Rectal smooth muscle tissue (tissue), 1 donor: ENCODE measurements around the gene ANKRD63.

ENCODE experiments used
- H3K27ac ChIP-seq: one replicate; pipeline ENCODE4 v1.7.0; 2013; ENCODE audit warnings: low read depth, low read length, inconsistent platforms
- H3K27me3 ChIP-seq: one replicate; pipeline ENCODE4 v1.7.0; 2013; ENCODE audit warnings: low read length; ENCODE audit not compliant: control insufficient read depth, insufficient read depth
- H3K36me3 ChIP-seq: one replicate; pipeline ENCODE4 v1.7.0; 2013; ENCODE audit warnings: low read length; ENCODE audit not compliant: control insufficient read depth, insufficient read depth
- H3K4me1 ChIP-seq: one replicate; pipeline ENCODE4 v1.7.0; 2013; ENCODE audit warnings: low read length; ENCODE audit not compliant: control insufficient read depth, insufficient read depth
- H3K4me3 ChIP-seq: one replicate; pipeline ENCODE4 v1.7.0; 2013; ENCODE audit warnings: low read length
- H3K9ac ChIP-seq: one replicate; pipeline ENCODE4 v1.7.0; 2013; ENCODE audit warnings: low read length

The ANKRD63 gene

GRCh38 chr15:40323953-40324937 lies 41.4 kb upstream of the ANKRD63 start:
- no peaks in the 10 kb centered on the region for H3K27me3 ChIP-seq
- no peaks in the 10 kb centered on the region for H3K36me3 ChIP-seq
- H3K9ac ChIP-seq: peak overlapping the region; percentile 70
- H3K27ac ChIP-seq: peak overlapping the region; percentile 98
- H3K4me1 ChIP-seq: peaks cover 22% of the 10 kb centered on the region
- H3K4me3 ChIP-seq: peak overlapping the region; percentile 67

GRCh38 chr15:40323239-40323952 lies 40.5 kb upstream of the ANKRD63 start, which contains the start of gene INAFM2:
INAFM2 (plus strand) TSS chr15:40323692; CDS start chr15:40324056, 364 bp downstream.
- H3K4me1 ChIP-seq: peaks cover 19% of the 10 kb centered on the region
- no peaks in the 10 kb centered on the region for H3K27me3 ChIP-seq
- H3K27ac ChIP-seq: peak within 1 kb of the TSS; percentile 98
- peak within 1 kb of the TSS; percentile 70 for H3K9ac ChIP-seq
- H3K36me3 ChIP-seq: no peaks in the 10 kb centered on the region
- peak within 1 kb of the TSS; percentile 67 for H3K4me3 ChIP-seq

GRCh38 chr15:40322531-40323238 lies 39.8 kb upstream of the ANKRD63 start:
- Histone ChIP-seq H3K9ac (peak overlapping the region; percentile 3), H3K4me3 (peak overlapping the region; percentile 55), H3K36me3 (no peaks in the 10 kb centered on the region), H3K27me3 (no peaks in the 10 kb centered on the region), H3K4me1 (peaks cover 13% of the 10 kb centered on the region), H3K27ac (peak overlapping the region; percentile 94)

- no peaks in the 10 kb centered on the region for H3K27me3 ChIP-seq
- no peak overlapping the region for H3K4me3 ChIP-seq
- no peak overlapping the region for H3K9ac ChIP-seq
- peaks cover 3% of the 10 kb centered on the region for H3K4me1 ChIP-seq
- no peaks in the 10 kb centered on the region for H3K36me3 ChIP-seq
- H3K27ac ChIP-seq: peak overlapping the region; percentile 63
These were observed 38.1 kb upstream of the ANKRD63 start for GRCh38 chr15:40320931-40321371.

GRCh38 chr15:40320409-40320808 lies 37.5 kb upstream of the ANKRD63 start:
- H3K27ac ChIP-seq: no peak overlapping the region
- H3K36me3 ChIP-seq: no peaks in the 10 kb centered on the region
- no peak overlapping the region for H3K4me3 ChIP-seq
- peaks cover 3% of the 10 kb centered on the region for H3K4me1 ChIP-seq
- no peak overlapping the region for H3K9ac ChIP-seq
- no peaks in the 10 kb centered on the region for H3K27me3 ChIP-seq

GRCh38 chr15:40317580-40317979 lies 34.7 kb upstream of the ANKRD63 start:
- Histone ChIP-seq H3K36me3 (no peaks in the 10 kb centered on the region), H3K4me3 (no peak overlapping the region), H3K27me3 (no peaks in the 10 kb centered on the region), H3K27ac (no peak overlapping the region), H3K4me1 (no peaks in the 10 kb centered on the region), H3K9ac (no peak overlapping the region)

GRCh38 chr15:40316931-40317330 lies 34.1 kb upstream of the ANKRD63 start:
- Histone ChIP-seq H3K36me3 (no peaks in the 10 kb centered on the region), H3K9ac (no peak overlapping the region), H3K27me3 (no peaks in the 10 kb centered on the region), H3K4me3 (no peak overlapping the region), H3K4me1 (no peaks in the 10 kb centered on the region), H3K27ac (no peak overlapping the region)

- no peak overlapping the region for H3K9ac ChIP-seq
- H3K4me1 ChIP-seq: no peaks in the 10 kb centered on the region
- no peaks in the 10 kb centered on the region for H3K27me3 ChIP-seq
- no peak overlapping the region for H3K4me3 ChIP-seq
- no peaks in the 10 kb centered on the region for H3K36me3 ChIP-seq
- no peak overlapping the region for H3K27ac ChIP-seq
These were observed 31.9 kb upstream of the ANKRD63 start for GRCh38 chr15:40314723-40315276.

GRCh38 chr15:40313531-40314398 lies 30.9 kb upstream of the ANKRD63 start:
- H3K27ac ChIP-seq: no peak overlapping the region
- no peaks in the 10 kb centered on the region for H3K27me3 ChIP-seq
- no peak overlapping the region for H3K9ac ChIP-seq
- no peaks in the 10 kb centered on the region for H3K36me3 ChIP-seq
- H3K4me3 ChIP-seq: no peak overlapping the region
- H3K4me1 ChIP-seq: no peaks in the 10 kb centered on the region

GRCh38 chr15:40312370-40313158 lies 29.7 kb upstream of the ANKRD63 start:
- no peaks in the 10 kb centered on the region for H3K36me3 ChIP-seq
- H3K9ac ChIP-seq: no peak overlapping the region
- no peak overlapping the region for H3K27ac ChIP-seq
- H3K4me1 ChIP-seq: no peaks in the 10 kb centered on the region
- no peaks in the 10 kb centered on the region for H3K27me3 ChIP-seq
- H3K4me3 ChIP-seq: no peak overlapping the region

- no peaks in the 10 kb centered on the region for H3K36me3 ChIP-seq
- H3K4me3 ChIP-seq: no peak overlapping the region
- H3K27me3 ChIP-seq: no peaks in the 10 kb centered on the region
- H3K9ac ChIP-seq: no peak overlapping the region
- no peaks in the 10 kb centered on the region for H3K4me1 ChIP-seq
- H3K27ac ChIP-seq: no peak overlapping the region
These were observed 28.1 kb upstream of the ANKRD63 start for GRCh38 chr15:40310993-40311392.
